Activated effector memory CD4-positive, alpha-beta T cell treated with anti-CD3 and anti-CD28 coated beads, Interleukin-2, amount 50 U/mL, for 16 hours (primary cell): Measurements from ENCODE around the gene CNTNAP2.

Experiments used
- DNase-seq: peaks from one replicate; pipeline ENCODE4 v3.0.0-alpha.2; 2020

CNTNAP2 gene

DNA sequence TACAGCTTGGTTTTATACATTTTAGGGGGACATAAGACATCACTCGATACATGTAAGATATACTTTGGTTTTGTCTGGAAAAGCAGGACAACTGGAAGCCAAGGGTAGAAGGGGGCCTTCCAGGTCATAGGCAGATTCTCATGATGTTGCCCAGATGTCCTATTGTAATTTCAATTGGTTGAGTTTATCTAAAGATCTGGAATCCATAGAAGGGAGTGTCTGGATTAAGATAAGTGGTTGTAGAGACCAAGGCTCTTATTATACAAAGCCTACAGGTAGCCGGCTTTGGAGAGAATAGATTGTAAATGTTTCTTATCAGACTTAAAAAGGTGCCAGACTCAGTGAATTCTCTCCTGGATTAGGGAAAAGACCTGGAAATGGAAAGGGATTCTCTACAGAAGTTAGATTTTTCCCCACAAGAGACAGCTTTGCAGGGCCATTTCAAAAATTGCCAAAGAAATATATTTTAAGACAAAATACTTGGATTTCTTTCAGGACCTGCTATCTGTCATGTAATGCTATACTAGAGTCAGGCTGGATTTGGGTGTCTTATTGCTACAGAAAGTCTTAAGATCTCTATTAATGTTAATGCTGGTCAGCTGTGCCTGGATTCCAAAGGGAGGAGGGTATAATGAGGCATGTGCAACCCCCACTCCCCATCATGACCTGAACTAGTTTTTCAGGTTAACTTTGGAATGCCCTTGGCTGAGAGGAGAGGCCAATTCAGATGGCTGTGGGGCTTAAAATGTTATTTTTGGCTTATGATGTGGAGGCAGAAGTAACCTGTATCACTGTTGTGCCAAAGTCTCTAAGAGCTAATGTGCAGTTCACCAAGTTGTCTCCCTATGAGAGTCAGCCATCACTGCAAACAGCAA is 1962.8 kb downstream of the CNTNAP2 start:
- no peak for DNase-seq

DNA sequence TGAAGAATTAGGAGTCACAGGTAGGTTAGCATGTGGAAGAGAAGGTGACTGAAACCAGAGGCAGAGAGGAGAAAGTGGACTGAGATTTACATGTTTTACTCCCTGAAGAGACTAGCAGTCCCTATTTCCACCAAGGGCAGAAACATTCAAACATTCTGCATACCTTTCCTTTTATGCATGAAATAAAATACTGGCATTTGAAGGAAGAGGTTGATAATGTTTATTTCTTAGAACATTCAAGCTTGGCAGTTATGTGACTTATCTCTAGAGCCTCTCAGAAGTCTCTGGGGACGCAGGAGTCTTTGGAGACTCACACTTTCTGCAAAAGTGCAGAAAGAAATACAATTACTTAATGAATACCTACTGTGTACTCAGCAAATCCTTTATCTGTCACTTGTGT is 1966.8 kb downstream of the CNTNAP2 start:
- DNase-seq = no peak

DNA sequence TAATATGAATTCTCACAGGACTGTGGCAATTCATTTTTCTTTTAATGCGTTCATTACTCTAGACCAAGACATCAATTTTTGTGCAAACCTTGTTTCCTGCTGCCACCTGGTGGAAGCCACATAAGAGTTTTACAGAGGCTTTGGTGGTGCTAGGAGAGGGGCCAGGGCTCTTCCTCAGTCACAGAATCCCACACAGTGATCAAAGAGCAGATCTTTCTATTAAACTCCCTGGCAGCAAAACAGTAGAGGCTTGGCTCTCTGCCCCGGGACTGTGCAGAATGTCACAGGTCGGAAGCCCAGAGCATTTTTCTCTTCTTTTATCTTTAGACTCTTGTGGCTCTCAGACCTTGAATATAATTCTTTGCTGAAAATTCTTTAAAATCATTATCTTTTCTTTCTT is 1967.5 kb downstream of the CNTNAP2 start:
- no peak for DNase-seq

DNA sequence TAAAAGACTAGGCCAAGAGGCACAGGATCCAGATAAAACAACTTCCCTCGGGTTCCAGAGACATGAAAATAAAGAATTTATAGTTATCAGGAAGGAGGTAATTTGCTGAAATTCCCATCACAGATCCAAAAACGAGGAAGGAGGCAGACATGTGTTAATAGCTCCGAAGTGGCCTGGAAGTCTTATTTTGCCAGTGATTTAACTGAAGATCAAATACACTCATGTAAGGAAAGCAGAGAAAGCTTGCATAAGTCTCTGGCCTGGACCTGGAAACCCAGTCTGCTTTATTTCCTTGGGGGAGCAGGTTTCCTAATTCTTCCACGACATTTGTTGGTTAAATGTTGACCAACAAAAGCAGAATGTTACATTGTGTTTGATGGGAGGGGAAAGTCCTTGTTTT is 1975.3 kb downstream of the CNTNAP2 start:
- no peak for DNase-seq

DNA sequence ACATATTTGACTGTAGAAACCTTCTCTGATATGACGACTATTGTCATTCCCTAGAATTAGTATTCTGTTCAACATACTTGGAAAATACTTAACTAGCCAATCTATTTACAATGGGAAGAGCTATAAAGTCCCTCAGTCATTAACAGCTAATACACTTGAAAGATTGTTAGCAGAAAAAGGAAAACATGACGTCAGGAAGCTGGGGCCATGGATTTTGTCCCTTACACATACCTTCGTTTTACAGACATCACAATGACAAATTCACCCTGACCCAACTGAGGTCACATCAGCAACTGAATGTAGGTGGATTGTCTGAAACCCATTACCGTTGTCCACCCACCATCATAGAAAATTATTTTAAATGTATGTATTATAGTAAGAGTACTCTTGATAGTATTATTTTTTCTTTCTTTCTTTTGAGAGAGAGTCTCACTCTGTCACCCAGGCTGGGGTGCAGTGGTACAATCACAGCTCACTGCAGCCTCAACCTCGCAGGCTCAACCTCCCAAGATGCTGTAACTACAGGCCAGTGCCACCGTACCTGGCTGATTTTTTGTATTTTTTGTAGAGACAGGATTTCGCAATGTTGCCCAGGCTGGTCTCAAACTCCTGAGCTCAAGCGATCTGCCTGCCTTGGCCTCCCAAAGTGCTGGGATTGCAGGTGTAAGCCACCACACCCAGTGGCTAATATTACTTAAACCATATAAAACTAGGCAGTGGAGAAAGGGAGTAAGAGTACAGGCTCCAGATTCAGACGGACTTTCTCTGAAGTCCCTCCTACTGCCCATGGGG is 1977.0 kb downstream of the CNTNAP2 start:
- DNase-seq = no peak

DNA sequence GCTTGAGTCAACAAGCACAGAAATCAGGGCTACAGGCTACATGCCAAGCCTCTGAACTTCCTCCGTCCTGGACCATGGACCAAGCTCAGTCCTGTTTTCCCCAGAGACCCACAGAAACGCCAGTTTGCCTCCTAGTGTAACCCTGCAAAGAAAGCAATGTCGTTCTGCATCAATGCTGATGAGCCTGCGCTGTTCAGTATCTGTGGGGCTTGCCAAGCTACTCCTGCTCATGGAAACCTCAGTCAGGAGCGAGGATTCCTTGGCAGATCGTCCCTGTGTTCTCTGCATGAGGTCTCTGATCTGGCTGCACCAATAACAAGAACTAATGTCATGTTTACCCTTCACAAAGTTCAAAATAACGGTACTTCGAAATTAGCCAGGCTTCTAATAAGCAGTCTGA is 1978.5 kb downstream of the CNTNAP2 start:
- DNase-seq = no peak

DNA sequence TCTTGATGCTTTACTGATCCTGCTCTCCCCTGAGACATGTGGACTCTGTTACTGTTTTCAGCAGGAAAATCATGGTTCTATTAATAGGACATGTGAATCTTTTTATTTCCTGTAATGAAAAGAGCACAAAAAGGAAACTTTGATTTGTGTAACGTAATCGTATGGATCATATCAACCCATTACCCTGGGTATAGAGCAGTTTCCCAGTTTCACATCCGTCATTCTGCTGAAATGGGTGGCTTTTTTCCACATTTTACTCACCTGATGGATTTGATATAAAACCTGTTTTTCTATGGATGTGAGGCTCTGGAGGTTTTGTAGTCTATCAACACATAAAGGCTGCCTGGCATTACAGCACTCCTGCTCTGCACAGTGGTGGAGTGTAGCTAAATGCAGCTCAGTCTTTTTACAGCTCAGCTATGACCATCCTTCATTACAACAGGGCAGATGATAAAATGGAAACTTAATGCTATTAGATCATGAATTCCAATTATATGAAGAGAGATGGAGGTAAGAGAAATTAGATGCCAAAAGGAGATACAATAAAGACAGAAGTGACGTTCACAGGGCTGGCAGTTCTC is 1987.6 kb downstream of the CNTNAP2 start:
- DNase-seq = no peak

DNA sequence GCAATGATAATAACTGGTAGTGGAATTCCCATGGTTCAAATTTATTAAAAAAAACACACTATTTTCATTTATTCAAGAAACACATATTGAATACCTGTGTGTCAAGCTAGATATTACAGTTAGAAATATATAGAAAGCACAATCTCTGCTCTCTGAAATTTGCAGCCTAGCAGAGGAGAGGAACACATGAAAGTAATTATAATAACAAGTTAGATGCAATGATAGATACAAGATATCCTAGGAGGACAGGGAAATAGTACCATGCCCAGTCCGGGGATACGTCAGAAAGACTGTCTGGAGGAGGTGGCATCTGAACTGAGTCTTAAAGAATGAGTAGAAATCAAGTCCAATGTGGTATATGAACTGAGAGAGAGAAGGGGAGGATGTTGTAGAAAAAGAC is 1988.3 kb downstream of the CNTNAP2 start:
- DNase-seq = no peak

DNA sequence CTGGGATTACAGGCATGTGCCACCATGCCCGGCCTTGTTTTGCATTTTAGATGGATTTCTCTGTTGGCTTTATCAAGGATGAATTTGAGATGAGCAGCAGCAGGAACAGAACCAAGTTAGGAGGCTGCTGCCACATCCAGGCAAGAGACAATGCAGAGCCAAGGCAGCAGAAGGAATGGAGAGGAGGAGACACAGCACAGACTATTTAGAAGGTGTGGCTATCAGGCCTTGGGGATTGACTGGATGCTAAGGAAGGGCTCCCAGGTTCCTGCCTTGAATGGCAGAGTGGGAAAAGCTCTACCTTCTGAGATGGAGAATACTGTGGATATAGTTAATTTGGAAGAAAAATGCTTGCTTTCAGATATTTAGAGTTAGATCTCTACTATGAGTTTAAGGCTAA is 1989.3 kb downstream of the CNTNAP2 start:
- DNase-seq = no peak

DNA sequence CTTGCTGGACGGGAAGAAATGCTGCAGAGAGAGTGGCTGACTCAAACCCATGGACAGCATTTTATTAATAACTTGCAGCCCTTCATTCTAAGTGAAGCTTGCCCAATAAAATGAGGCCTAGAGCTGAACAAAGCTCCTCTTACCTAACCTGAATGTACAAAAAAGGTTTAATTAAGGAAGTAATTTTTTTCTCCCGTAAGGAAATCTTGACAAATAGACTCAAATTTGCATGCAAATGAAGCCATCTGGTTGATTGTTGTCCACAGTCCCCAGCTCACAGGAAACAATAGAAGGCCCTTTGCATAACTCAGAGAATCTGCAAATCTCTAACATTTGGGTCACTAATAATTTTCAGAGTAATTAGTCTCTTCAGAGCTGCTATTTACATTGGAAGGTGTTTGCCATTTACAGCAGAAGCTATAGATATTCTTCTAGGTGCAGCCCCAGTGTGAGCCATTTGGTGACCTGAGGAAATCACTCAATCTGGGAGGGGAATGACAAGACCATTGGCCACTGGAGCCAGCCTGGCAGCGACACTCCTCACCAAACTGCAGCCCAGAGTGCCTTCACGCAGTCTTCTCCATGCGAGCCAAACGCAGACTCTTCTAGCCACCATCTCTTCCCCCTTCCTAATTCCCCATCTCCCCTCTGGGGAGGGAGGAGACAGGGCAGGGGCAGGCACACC is 1991.0 kb downstream of the CNTNAP2 start:
- no peak for DNase-seq

DNA sequence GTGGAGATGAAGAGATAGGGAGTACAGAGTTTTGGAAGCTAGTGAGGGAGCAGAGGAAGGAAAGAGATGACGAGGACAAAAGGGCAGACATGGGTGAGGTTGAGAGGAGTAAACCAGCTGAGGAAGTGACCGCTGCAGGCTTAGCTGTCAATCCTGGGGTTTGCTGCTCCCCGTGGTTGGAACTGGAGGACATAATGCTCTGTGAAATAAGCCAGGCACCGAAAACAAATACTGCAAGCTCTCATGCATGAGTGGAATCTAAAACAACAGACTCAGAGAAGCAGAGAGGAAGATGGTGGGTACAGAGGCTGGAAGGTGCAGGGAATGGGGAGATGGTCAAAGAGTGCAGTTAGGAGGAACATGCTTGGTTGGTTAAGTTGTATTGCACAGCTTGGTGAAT is 1991.8 kb downstream of the CNTNAP2 start:
- no peak for DNase-seq

DNA sequence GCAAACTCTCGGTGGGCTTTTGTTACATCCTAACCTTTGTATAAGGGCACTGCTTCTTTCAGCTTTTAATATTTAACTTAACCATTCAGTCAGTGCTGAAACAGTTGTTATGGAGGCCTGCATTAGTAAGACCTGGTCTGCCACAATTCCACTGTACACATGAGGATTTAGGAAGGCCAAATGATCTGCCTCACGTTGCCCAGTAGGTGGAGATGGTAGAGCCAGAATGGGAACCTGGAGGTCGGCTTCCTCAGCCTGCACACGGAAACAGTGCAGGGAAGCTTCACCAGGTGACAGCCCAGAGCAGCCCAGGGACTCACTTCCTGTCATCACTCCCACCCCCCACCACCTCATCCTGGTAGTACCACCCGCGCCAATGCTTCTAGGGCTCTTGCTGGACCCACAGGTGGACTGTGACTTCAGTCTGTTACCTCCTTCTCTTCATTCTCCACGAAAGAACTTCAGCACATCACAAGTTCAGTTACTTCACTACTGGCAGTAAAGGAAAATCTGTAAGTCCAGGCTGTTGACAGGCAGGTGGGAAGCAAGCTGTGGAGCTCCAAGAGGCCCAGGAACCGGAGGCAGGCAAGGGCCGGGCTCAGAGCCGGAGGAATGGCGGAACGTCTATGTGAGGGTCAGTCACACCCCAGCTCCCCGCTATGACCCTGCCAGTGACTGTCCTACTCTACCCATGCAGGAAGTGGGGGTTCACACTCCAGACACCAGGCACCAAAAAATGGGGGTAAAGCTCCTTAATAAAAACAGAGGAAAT is 1993.7 kb downstream of the CNTNAP2 start:
- DNase-seq = no peak

DNA sequence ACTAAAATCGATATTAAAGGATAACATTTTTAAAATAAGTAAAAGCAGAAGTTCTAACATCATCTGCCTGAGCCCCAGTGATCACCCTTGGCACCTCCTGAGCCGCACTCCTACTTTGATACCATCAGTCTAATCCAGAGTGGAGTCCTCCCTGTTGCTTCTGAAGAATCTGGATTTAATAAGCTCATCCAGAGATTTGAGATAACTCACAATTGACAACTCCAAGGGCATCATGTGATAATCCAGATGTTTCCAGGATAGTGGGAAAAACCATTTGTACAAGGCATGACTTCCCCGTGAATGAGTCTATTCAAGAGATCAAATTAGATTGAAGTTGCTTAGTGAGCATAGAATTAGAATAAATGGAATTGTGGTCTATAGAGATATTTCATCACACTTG is 1998.2 kb downstream of the CNTNAP2 start:
- DNase-seq = no peak

DNA sequence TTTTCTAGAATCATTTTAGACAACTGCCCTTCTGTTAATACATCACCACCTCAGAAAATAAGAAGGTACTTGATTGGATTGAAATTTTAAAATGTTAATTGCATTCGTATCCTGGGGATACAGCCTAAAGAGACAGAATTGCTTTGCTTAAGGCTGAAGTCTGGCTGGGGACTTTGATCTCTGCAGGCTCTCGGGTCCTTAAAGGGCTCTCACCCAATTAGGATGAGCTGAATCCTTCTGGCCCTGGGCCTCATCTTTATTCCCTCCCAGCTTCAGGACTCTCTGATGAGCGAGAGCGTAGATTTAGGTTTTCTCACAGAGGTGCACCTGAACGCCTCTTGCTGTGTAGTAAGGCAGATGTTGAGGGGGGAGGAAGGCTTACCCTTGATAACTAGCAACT is 1998.7 kb downstream of the CNTNAP2 start:
- DNase-seq = no peak

DNA sequence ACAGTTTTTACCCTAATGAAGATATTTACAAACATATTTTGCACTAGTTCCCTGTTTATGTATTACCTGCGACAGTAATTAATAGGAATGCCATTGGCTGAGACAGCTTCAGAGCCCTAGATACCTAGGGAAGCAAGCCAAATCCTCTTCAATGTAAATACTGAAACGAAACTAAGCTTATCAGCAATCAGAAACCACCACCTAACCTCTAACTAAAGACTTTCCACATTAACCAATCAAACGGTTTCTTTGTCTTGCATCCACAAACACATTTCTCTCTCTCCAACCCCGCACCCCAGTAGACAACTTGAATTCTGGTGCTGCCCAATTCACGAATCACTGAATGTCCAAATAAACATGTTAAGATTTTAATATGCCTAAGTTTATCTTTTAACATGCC is 1999.6 kb downstream of the CNTNAP2 start:
- DNase-seq = no peak

DNA sequence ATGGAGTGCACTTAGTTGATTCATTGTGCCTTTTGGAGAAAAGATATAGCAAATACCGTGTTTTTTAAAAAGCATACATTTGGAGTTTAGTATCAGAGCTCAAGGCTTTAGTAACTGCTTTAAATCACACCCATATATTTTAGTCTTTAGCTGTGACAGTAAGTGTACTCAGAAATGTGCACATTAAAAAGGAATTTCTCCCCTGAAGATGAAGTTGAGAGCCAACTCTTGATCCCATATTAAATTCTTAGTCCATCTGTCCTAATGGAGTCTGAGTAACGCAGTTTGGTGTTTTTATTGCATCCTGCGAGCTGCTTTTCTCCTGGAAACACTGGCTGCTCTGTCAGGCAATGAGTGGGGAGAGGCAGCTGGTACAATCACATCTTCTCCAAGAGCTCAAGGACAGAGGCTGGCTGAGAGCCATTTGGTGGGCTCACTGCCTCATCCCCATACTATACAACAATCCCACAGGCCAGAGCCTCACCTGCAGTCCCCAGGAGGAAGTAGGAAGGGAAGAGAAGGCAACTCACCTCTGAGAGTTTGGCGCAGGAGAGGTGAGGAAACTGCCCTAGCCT is 2000.3 kb downstream of the CNTNAP2 start:
- DNase-seq = no peak

DNA sequence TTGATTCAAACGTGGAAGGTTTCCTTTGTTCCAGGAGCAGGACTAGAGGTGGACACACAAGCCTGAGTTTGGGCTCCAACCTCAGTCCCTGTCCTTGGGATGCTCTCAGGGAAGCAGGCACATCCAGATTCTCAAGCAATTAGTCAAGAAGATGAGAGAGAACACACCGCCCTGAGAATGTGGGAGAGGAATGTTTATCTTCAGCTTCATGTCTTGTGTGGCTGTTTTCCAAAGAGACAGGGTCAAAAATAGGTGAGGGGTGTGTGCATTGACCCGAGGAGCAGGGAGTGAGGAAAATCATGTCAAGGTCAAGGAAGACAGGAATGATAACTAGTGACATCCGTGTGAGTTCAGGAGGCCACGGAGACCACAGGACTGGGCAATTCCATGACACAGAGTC is 2001.8 kb downstream of the CNTNAP2 start:
- no peak for DNase-seq

DNA sequence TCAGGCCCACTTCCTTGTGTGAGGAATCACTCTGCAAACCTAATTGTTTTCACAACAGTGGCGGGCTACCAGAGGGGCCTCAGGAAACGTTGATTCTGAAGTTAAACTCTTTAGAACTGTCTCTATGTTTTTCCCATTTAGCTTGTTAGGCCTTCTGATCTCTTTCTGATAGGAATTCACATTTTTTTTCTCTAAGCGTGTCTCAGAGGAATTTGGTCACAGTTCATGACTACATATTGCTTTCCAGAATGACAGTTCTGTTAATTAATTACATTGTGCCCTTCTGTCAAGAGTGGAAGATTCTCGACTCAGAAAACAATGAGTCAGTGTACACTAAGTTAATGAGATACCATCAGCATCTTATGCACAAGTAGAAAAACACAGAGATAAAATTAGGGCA is 2004.8 kb downstream of the CNTNAP2 start:
- DNase-seq = no peak

DNA sequence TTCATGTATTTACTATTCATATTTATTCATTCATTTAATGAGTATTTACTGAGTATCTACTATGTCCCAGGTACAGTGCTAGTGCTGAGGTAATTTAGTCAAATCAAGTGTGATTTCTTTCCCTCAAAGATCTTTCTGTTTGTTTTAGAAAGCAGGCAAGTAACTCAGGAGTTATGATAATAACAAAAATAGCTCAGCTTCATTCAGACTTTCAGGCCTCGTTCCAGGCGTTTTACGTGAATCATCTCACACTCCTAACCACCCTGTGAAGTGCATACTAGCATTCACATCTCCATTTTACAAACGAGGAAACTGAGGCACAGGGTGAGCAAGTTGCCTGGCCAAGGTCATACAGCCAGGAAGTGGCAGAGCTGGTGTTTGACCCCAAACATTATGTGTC is 2005.2 kb downstream of the CNTNAP2 start:
- no peak for DNase-seq

DNA sequence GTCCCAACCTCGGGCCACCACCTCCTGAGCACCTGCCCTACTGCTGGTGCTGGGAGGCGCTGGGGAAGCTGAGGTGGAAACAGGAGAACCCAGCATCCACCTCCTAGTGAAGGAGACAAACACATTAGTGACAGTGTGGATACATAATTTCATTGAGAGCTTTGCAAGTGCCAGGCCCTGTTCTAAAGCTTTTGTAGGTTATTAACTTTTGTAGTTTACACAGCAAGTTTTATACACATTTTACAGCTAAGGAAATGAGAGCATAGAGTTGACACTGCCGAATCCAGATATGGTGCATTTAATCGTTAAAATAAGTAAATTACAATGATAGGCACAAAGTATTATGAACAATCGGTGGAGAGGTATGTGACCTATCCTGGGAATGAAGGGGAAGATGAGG is 2007.9 kb downstream of the CNTNAP2 start:
- DNase-seq = no peak

DNA sequence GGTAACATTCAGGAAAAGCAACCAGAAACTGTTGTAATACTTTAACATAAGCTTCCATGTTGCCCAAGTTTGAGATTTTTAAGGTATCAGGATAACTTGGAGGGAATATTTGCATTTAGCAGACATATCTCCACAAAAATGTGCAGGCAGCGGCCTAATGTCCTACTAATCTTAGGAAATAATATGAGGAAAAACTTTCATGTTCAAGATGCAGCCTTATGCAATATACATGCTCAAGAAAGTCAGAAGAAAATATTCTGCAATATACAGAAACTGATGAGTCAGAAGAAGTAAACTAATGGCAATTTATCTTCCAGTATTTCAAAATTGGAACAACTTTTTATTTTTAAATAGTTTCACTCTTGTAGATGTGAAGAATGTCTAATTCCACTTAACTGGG is 2010.8 kb downstream of the CNTNAP2 start:
- no peak for DNase-seq

DNA sequence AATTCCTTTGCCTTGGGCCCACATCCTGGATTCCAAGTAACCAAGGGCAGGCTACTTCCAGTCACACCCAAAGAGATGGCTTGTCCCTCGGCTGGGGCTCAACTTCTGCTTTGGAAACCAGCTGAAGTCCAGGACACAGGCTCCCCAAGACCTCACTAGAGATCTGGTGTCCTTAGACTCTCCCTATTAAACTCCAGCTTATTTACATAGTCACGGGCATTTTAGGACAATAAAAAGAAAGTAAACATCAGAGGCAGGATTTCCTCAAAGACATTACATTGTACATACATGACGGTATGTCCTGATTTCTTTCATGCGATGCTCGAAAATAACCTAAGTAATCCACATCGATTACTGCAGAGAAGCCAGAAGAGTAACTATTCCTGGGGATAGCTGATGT is 2012.4 kb downstream of the CNTNAP2 start:
- no peak for DNase-seq
